CD4-positive, alpha-beta T cell treated with Interleukin-1 beta for 1 hour (primary cell): Measurements from ENCODE around the gene ANKRD29.

Experiments used
- DNase-seq, 2 donors: peaks; one replicate each; pipeline ENCODE4 v3.0.0-alpha.2; 2020 to 2022

Gene ANKRD29

GRCh38 chr18:23684515-23685197 is 21.9 kb upstream of the ANKRD29 start:
- no peak for DNase-seq

GRCh38 chr18:23683671-23684070 is 21.0 kb upstream of the ANKRD29 start:
- DNase-seq = no peak

GRCh38 chr18:23683155-23683554 is 20.4 kb upstream of the ANKRD29 start:
- no peak for DNase-seq

DNA sequence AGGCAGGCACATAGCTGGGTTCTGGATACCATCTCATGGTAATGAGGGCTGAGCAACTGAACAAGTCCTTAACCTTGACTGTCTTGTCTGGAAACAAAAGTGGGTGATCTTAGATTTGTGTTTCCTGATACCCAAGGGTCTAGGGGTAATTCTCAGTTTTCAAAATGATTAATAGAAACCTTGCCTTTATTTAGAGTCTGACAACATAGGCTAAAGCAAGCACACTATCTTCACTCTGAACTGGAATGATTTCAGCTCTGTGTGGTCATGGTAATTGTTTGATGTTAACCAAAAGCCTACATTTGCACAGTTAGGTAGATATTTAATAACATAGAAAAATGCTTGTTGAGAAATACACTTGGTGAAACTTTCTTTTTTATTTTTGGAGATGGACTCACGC is 19.8 kb upstream of the ANKRD29 start:
- DNase-seq = no peak

- DNase-seq = no peak
Observed at GRCh38 chr18:23682045-23682444, 19.3 kb upstream of the ANKRD29 start.

DNA sequence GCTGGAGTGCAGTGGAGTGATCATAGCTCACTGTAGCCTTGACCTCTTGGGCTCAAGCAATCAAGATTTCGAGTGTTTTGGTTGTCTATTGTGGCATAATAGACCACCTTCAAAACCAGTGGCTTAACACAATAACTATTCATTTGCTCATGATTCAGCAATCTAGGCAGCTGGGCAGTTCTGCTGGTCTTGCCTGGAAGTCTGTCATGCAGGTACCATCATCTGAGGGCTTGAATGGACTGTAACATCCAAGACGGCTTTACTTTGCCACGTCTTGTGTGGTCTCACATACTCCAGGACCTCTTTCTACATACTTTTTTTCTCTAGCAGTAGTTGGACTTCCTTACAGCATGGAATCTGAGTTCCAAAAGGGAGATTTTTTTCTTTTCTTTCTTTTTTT is 13.2 kb upstream of the ANKRD29 start:
- DNase-seq = no peak

- no peak for DNase-seq
Observed at GRCh38 chr18:23675236-23675635, 12.5 kb upstream of the ANKRD29 start.

- DNase-seq = no peak
Observed at GRCh38 chr18:23673725-23674124, 11.0 kb upstream of the ANKRD29 start.

DNA sequence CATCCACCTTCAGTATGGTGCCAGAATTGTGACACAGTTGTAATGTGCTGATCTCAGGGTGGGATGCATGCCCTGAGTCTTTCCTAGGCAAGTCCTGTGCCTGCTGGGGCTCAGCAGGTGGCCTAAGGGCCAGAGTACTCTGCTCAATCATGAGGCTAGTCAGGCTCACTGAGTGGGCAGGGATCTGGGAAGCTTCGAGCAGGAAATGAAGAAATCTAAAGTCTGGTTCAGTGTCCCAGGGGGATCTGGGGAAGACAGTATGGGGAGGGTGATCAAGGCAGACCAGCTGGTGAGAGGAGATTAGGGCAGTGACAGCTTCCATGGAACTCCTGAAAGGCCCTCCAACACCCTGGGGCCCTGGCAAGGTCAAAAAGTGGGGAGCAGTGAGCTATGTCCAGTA is 8.9 kb upstream of the ANKRD29 start:
- DNase-seq = no peak

DNA sequence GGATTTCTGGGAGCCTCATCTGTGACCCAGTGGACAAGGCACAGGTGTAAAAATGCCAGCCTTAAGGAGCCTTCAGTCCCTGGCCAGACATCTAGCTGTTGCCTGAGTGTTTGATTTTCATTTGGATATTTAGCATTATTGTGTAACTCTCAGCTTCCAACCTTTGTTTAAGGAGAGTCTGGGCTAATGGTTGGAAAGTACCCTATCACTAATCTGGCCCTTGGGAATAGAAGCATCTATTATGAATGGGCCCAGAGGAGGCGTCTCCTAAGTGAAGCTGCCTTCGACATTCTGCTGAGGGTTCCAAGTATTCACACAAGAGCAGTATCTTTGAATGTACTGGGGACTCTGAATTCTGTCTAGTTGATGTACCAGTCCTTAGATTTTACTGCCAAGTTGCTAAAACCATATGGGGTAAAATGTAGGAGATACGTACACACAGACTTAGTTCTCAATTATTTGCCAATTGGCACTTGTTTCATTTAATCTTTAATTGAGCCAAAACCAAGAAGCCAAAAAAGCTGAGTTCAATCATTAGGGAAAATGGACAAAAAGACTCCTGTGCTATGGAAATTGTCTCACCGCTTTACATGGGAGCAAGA is 7.2 kb upstream of the ANKRD29 start:
- no peak for DNase-seq

GRCh38 chr18:23669202-23669766 is 6.6 kb upstream of the ANKRD29 start:
- no peak for DNase-seq

GRCh38 chr18:23668731-23669130 is 6.0 kb upstream of the ANKRD29 start:
- no peak for DNase-seq

GRCh38 chr18:23667114-23667513 is 4.4 kb upstream of the ANKRD29 start:
- DNase-seq = no peak

DNA sequence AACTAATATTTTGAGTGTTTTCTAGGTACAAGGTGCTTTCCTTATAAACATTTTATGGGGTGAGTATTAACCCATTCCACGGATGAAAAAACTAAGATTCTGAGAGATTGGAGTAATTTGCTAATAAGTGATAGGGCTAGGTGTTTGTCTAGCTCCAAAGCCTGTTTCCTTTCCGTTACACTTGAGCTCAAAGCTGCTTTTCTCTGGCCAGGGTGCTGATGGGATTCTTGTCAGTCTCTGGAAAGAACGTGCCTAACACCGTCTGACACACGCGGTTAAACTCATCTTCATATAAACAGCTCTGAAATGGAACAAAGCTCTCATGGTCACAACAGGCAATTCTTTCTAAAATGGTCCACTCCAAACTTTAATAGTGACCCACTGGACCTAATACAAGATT is 2.0 kb upstream of the ANKRD29 start:
- DNase-seq = no peak

- DNase-seq = no peak
Observed at GRCh38 chr18:23661735-23662308, 889 bp downstream of the ANKRD29 start.

- DNase-seq = no peak
Observed at GRCh38 chr18:23658285-23658684, 4.4 kb downstream of the ANKRD29 start.

DNA sequence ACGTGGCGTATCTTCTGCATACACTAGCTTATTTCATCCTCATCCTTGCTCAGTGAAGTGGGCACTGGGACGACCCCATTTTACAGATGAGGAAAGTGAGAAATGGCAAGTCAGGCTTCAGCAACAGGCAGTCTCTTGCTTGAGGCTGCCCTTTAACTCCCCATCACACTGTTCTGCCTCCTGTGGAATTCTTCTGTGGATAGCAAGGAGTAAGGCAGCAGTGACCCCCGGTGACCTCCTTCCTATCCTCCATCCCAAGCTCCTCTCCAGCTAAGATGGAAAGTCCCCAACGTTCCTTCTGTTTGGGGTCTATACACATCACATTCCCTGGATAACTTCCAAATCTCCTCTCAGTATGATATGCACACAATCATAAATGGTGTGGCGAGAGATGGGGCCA is 10.5 kb downstream of the ANKRD29 start:
- DNase-seq = no peak

DNA sequence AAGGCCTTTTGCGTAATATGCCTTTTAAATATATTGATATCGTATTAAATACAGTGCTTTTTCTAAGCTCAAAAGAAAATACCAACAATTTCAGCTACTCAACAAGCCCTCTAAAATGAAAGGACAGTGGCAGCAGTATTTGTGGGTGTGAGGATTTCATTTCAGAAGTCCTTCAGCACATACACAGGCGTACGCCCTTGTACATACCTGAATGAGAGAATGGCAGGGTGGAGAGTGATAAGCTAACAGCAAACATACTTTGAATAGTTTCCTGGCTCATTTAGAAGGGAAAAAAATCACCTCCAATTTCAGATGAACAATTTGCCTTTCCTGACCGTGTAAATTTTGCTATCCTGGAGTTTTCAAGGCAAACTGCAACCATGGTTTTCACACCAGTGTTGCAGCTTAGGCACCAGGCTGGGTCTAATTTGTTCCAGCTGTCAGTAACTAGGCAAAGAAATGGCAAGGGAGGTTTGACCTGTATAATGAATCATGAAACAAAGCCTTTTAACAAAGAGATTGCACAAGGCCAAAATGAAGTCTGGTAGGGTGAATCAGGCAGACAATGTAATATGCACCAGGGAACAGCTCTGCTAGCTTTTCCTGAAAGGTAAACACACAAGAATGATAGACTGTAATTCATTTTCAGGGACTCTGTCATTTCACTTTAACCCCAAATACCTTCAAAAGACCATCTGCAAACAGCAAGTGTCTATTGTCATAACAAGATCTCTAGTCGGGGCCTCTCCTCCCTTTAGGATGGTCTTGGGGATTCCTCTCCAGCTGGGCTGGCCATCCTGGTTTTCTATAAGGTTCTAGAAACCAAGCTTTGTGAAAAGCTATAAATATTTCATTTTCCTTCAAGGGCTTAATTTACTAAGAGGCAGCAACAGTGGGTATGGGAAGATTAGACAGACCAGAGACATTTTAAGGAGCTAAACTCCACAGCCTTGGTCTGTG is 11.5 kb downstream of the ANKRD29 start:
- DNase-seq = no peak

GRCh38 chr18:23648940-23649607 is 13.6 kb downstream of the ANKRD29 start:
- no peak for DNase-seq

- no peak for DNase-seq
Observed at GRCh38 chr18:23648456-23648855, 14.3 kb downstream of the ANKRD29 start.

DNA sequence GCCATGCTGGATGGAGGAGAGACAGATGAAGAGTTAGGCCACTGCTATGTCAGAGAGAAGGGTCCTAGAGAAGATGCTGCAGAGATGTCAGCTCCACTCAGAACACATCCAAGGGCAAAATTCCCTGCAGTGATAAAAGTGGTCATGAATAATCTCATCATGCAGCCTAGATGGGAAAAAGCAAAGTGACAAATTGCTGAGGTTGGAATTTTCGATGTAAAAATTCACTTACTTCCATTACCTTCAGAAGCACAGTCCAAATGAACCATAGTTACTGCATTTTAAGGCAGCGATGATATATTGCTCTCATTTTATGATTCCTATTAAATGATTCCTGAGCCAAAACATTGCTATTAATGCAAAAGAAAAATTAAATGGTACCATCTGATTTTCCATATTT is 16.4 kb downstream of the ANKRD29 start:
- no peak for DNase-seq

GRCh38 chr18:23645568-23646175 is 17.0 kb downstream of the ANKRD29 start:
- no peak for DNase-seq
